CD14-positive monocyte (primary cell): ENCODE measurements around the gene BCR. TPM values are rescaled to one million over a fixed set of nuclear protein-coding genes. Genes with fewer than 3 reads are reported as not detected.
A peak's percentile ranks its signal among the peaks of the same experiment; 100 is the strongest.

Experiments
- DNase-seq, 3 donors: peaks; one replicate each; pipeline ENCODE4 v3.0.0-alpha.2; 2011 to 2022
- H2AFZ ChIP-seq: 2 replicates; pipeline ENCODE4 v1.6.0; 2012; ENCODE audit warnings: mild to moderate bottlenecking, low read depth, low read length, inconsistent platforms; ENCODE audit not compliant: insufficient read depth, poor library complexity, severe bottlenecking
- H3K27ac ChIP-seq, 2 donors: 1 replicate in 1 of 2; 2 replicates in 1 of 2; pipeline ENCODE4 v1.5.1; 2012 to 2013; ENCODE audit warnings: low read length in 2 of 2, control low read depth in 1 of 2, inconsistent platforms in 1 of 2, low read depth in 1 of 2, mild to moderate bottlenecking in 1 of 2
- H3K27me3 ChIP-seq, 2 donors: one replicate each; pipeline versions ENCODE4 v1.6.0 to v1.6.1; 2011 to 2013; ENCODE audit warnings: low read length in 2 of 2; ENCODE audit not compliant: control insufficient read depth in 2 of 2, insufficient read depth in 2 of 2
- H3K36me3 ChIP-seq, 2 donors: replicated peaks in 1 of 2; 1 replicate in 1 of 2; 2 replicates in 1 of 2; pipeline versions ENCODE4 v1.5.1 to v1.6.1; 2012 to 2013; ENCODE audit warnings: low read length in 2 of 2, control low read depth in 1 of 2, inconsistent platforms in 1 of 2, mild to moderate bottlenecking in 1 of 2; ENCODE audit not compliant: insufficient read depth in 2 of 2, control insufficient read depth in 1 of 2
- H3K4me1 ChIP-seq, 2 donors: 1 replicate in 1 of 2; 2 replicates in 1 of 2; pipeline versions ENCODE4 v1.5.1 to v1.6.1; 2012 to 2013; ENCODE audit warnings: low read length in 2 of 2, control low read depth in 1 of 2, inconsistent platforms in 1 of 2, mild to moderate bottlenecking in 1 of 2, moderate library complexity in 1 of 2; ENCODE audit not compliant: insufficient read depth in 2 of 2, control insufficient read depth in 1 of 2
- H3K4me2 ChIP-seq: replicated peaks from 2 replicates; pipeline ENCODE3; 2012; ENCODE audit warnings: low read length, moderate library complexity, mild to moderate bottlenecking; ENCODE audit not compliant: poor library complexity, severe bottlenecking; ENCODE audit errors: extremely low read depth
- H3K4me3 ChIP-seq, 3 experiments: fragments of 200-600 bp in 1 of 3; sonication (generic) in 1 of 3; replicated peaks in 1 of 3; 1 replicate in 2 of 3; 2 replicates in 1 of 3; pipeline ENCODE4 v1.5.1; 2011 to 2013; ENCODE audit warnings: low read length in 3 of 3, mild to moderate bottlenecking in 3 of 3, control low read depth in 2 of 3, low read depth in 2 of 3, inconsistent platforms in 1 of 3, moderate library complexity in 1 of 3
- H3K79me2 ChIP-seq: 2 replicates; pipeline ENCODE4 v1.6.0; 2012; ENCODE audit warnings: mild to moderate bottlenecking, control low read depth, inconsistent platforms, low read length, moderate library complexity; ENCODE audit not compliant: insufficient read depth
- H3K9ac ChIP-seq: 2 replicates; pipeline ENCODE4 v1.6.0; 2017; ENCODE audit warnings: low read length, mild to moderate bottlenecking; ENCODE audit not compliant: insufficient read depth, poor library complexity, severe bottlenecking
- H3K9me3 ChIP-seq, 2 donors: replicated peaks in 1 of 2; 1 replicate in 1 of 2; 2 replicates in 1 of 2; pipeline versions ENCODE4 v1.5.1 to v1.6.1; 2012 to 2013; ENCODE audit warnings: low read length in 2 of 2, control low read depth in 1 of 2; ENCODE audit not compliant: control insufficient read depth in 1 of 2, insufficient read depth in 1 of 2
- H4K20me1 ChIP-seq: 2 replicates; pipeline ENCODE4 v1.6.0; 2012; ENCODE audit warnings: mild to moderate bottlenecking, low read length, control low read depth, moderate library complexity; ENCODE audit not compliant: insufficient read depth
- H3K27ac Mint-ChIP-seq, 7 donors: one replicate each; pipeline ENCODE4 v1.8.0; 2020; ENCODE audit warnings: mild to moderate bottlenecking in 7 of 7, mixed read lengths in 7 of 7, moderate library complexity in 6 of 7, inconsistent platforms in 2 of 7
- H3K27me3 Mint-ChIP-seq, 3 donors: one replicate each; pipeline ENCODE4 v1.8.0; 2021 to 2022; ENCODE audit warnings: low read depth in 3 of 3, mild to moderate bottlenecking in 3 of 3, mixed read lengths in 3 of 3, moderate library complexity in 3 of 3, inconsistent platforms in 1 of 3
- H3K36me3 Mint-ChIP-seq, 2 donors: one replicate each; pipeline ENCODE4 v1.8.0; 2020; ENCODE audit warnings: mixed read lengths in 2 of 2, inconsistent platforms in 1 of 2, mild to moderate bottlenecking in 1 of 2
- H3K4me1 Mint-ChIP-seq: one replicate; pipeline ENCODE4 v1.8.0; 2020; ENCODE audit warnings: mild to moderate bottlenecking, mixed read lengths
- H3K4me3 Mint-ChIP-seq, 2 donors: one replicate each; pipeline ENCODE4 v1.8.0; 2020; ENCODE audit warnings: mild to moderate bottlenecking in 2 of 2, mixed read lengths in 2 of 2, moderate library complexity in 1 of 2
- H3K9me3 Mint-ChIP-seq, 7 donors: one replicate each; pipeline ENCODE4 v1.8.0; 2020 to 2022; ENCODE audit warnings: mixed read lengths in 7 of 7, mild to moderate bottlenecking in 6 of 7, moderate library complexity in 6 of 7, inconsistent platforms in 2 of 7
- CTCF ChIP-seq: fragments of 200-600 bp; IDR thresholded peaks from one replicate; pipeline ENCODE4 v1.8.0; 2022; ENCODE audit warnings: antibody characterized with exemption, mild to moderate bottlenecking
- WGBS: methylation state at CpG from one replicate; pipeline ENCODE4 v1.1.5; 2013; ENCODE audit warnings: missing lambda C conversion rate; ENCODE audit not compliant: insufficient coverage; 5-methylcytosine and 5-hydroxymethylcytosine counted together
- intact Hi-C, 2 donors: fragments of 100-400 bp; cut with micrococcal nuclease; formaldehyde crosslinking; loops; one replicate each; pipeline versions ENCODE4 v1.15.0 to v1.15.1; 2023
- polyA plus RNA-seq, 3 donors: library from polyadenylated mRNA; depleted of rRNA in 1 of 3; unstranded in 2 of 3; stranded (reverse) in 1 of 3; fragments of 300-500 nt in 2 of 3; fragments of >200 nt in 1 of 3; fragmentation: Illumina TruSeq in 2 of 3; gene quantifications; 1 replicate in 2 of 3; 2 replicates in 1 of 3; pipeline ENCODE4 v1.2.3, GENCODE V29; 2012 to 2021

Gene BCR
- polyA plus RNA-seq, 3 donors: 0.97 to 20.9 (median 0.97) TPM

GRCh38 chr22:23286296-23286695 is 106.0 kb downstream of the BCR start:
- Histone ChIP-seq H3K79me2 (no peaks in the 10 kb centered on the region), H3K4me1 (peaks cover 3 to 9% of the 10 kb centered on the region in 2 donors), H3K4me2 (no peak overlapping the region), H3K9ac (no peak overlapping the region), H3K27ac (no peak overlapping the region), H2AFZ (no peak overlapping the region), H4K20me1 (peaks cover 22% of the 10 kb centered on the region), H3K4me3 (no peak overlapping the region), H3K36me3 (peaks cover 76 to 92% of the 10 kb centered on the region in 2 donors), H3K27me3 (no peaks in the 10 kb centered on the region), H3K9me3 (no peaks in the 10 kb centered on the region)
- Mint-ChIP-seq H3K4me3 (no peak overlapping the region), H3K27ac (no peak overlapping the region), H3K4me1 (peaks cover 5% of the 10 kb centered on the region), H3K9me3 (peaks cover 0 to 1% (median 0%) of the 10 kb centered on the region in 7 donors), H3K36me3 (peaks cover 61 to 87% of the 10 kb centered on the region in 2 donors), H3K27me3 (no peaks in the 10 kb centered on the region)
- intact Hi-C loops: loop anchor here in 1 of 2 donors (10.0 kb wide), 1 partner anchor 331 kb away; no protein-coding TSS in a partner anchor
- DNase-seq: no peak
- WGBS: 100% methylated on average over 2 of the region's 2 CpGs
- TF ChIP-seq CTCF: no peak

- Histone ChIP-seq H3K36me3 (peaks cover 81 to 100% of the 10 kb centered on the region in 2 donors), H3K4me3 (no peak overlapping the region), H3K4me2 (no peak overlapping the region), H3K27ac (no peak overlapping the region), H3K9me3 (no peaks in the 10 kb centered on the region), H3K79me2 (no peaks in the 10 kb centered on the region), H4K20me1 (peaks cover 11% of the 10 kb centered on the region), H3K4me1 (no peaks in the 10 kb centered on the region), H3K9ac (no peak overlapping the region), H2AFZ (no peak overlapping the region), H3K27me3 (no peaks in the 10 kb centered on the region)
- Mint-ChIP-seq H3K9me3 (peaks cover 0 to 1% (median 0%) of the 10 kb centered on the region in 7 donors), H3K36me3 (peaks cover 71 to 93% of the 10 kb centered on the region in 2 donors), H3K27me3 (no peaks in the 10 kb centered on the region), H3K4me1 (no peaks in the 10 kb centered on the region), H3K4me3 (no peak overlapping the region), H3K27ac (peak overlapping the region in 1 of 7 donors; percentile 26)
- intact Hi-C loops: loop anchor here in 1 of 2 donors (10.0 kb wide), 1 partner anchor 333 kb away; no protein-coding TSS in a partner anchor
- WGBS: 96% methylated on average over 18 of the region's 21 CpGs
- DNase-seq: no peak
- no peak for TF ChIP-seq CTCF
These were observed 107.1 kb downstream of the BCR start for GRCh38 chr22:23287136-23288095.
